ENCODE measurements around the gene SNX14.
"Not testable (repeated sequence)": the region's sequence is repeated elsewhere in the genome, so short reads cannot be mapped to it uniquely, and the experiment has no call there.

The SNX14 gene

GRCh38 chr6:85581572-85581971 lies 12.1 kb downstream of the SNX14 start:
- no peak for DNase-seq

- peak; percentile 29 for DNase-seq
Measured at GRCh38 chr6:85580878-85581267, 12.8 kb downstream of the SNX14 start.

- DNase-seq, result no peak
Measured at GRCh38 chr6:85580118-85580877, 13.4 kb downstream of the SNX14 start.

GRCh38 chr6:85579581-85579980 lies 14.1 kb downstream of the SNX14 start:
- no peak for DNase-seq

GRCh38 chr6:85576476-85576875 lies 17.2 kb downstream of the SNX14 start:
- peak; percentile 18 for DNase-seq

- DNase-seq, result peak; percentile 74
Measured at GRCh38 chr6:85574932-85575598, 18.6 kb downstream of the SNX14 start.

- DNase-seq, result peak; percentile 32
Measured at GRCh38 chr6:85569323-85569722, 24.3 kb downstream of the SNX14 start.

- DNase-seq, result no peak
Measured at GRCh38 chr6:85568411-85568810, 25.2 kb downstream of the SNX14 start.

- DNase-seq, result no peak
Measured at GRCh38 chr6:85565736-85566135, 27.9 kb downstream of the SNX14 start.

- not testable (repeated sequence) for DNase-seq
Measured at GRCh38 chr6:85564223-85564622, 29.4 kb downstream of the SNX14 start.

- peak; percentile 29 for DNase-seq
Measured at GRCh38 chr6:85561750-85562357, 31.8 kb downstream of the SNX14 start.

- DNase-seq, result no peak
Measured at GRCh38 chr6:85556992-85557668, 36.5 kb downstream of the SNX14 start.

- no peak for DNase-seq
Measured at GRCh38 chr6:85552652-85553051, 41.0 kb downstream of the SNX14 start.

GRCh38 chr6:85551264-85551663 lies 42.4 kb downstream of the SNX14 start:
- no peak for DNase-seq

GRCh38 chr6:85547719-85548118 lies 45.9 kb downstream of the SNX14 start:
- no peak for DNase-seq

GRCh38 chr6:85544776-85545175 lies 48.9 kb downstream of the SNX14 start:
- DNase-seq, result peak; percentile 43

- peak; percentile 7 for DNase-seq
Measured at GRCh38 chr6:85537055-85537494, 56.6 kb downstream of the SNX14 start.

GRCh38 chr6:85524281-85524680 lies 69.4 kb downstream of the SNX14 start:
- DNase-seq, result not testable (repeated sequence)

- DNase-seq, result peak; percentile 15
Measured at GRCh38 chr6:85516168-85516567, 77.5 kb downstream of the SNX14 start.

- DNase-seq, result no peak
Measured at GRCh38 chr6:85506441-85507093, 87.1 kb downstream of the SNX14 start.

GRCh38 chr6:85498596-85499258 lies 94.9 kb downstream of the SNX14 start:
- DNase-seq, result peak; percentile 13

GRCh38 chr6:85496856-85497255 lies 96.8 kb downstream of the SNX14 start:
- no peak for DNase-seq

Data from fibroblast of skin of right quadriceps (primary cell).